HepG2 (cell line): Measurements from ENCODE around the gene SERPINA6. TPM values are rescaled to one million over a fixed set of nuclear protein-coding genes. Genes with fewer than 3 reads are reported as not detected.

Experiments
- ATAC-seq: fragments of 200-7000 bp; cut with Tn5 transposase; 3 replicates; pipeline ENCODE4 v1.9.1; 2020; ENCODE audit warnings: mild to moderate bottlenecking, moderate library complexity
- BruUV-seq: library from RNA; stranded (reverse); fragments of 400-500 nt; replicated peaks from 2 replicates; lab custom pipeline; 2021; lab: Mats Ljungman, UMichigan
- CTCF ChIA-PET: fragments of 300-600 bp; formaldehyde crosslinking; extraction: SDS; loops from one replicate; lab custom pipeline; 2021; ENCODE audit warnings: low total read pairs, inconsistent platforms, low intra/inter-chr PET ratio; lab: Yijun Ruan, JAX
- POLR2A ChIA-PET: fragments of 350-600 bp; sonication (Branson Sonifier 250); formaldehyde crosslinking; loops from one replicate; lab custom pipeline; 2020; ENCODE audit warnings: antibody characterized with exemption, inconsistent platforms; lab: Yijun Ruan, JAX
- DNase-seq: peaks from one replicate; pipeline ENCODE4 v3.0.0-alpha.2; 2015; ENCODE audit warnings: low spot score
- FAIRE-seq: peaks from 3 replicates; lab custom pipeline; 2011; peaks lifted over from hg19 to GRCh38; lab: Jason Lieb, UNC
- H2AFZ ChIP-seq: one replicate; pipeline ENCODE4 v1.6.1; 2011; ENCODE audit warnings: low read length, inconsistent platforms
- H3K27ac ChIP-seq: fragments of 300-600 bp; 3 replicates; pipeline ENCODE4 v1.8.0; 2011; ENCODE audit warnings: mixed run types, mild to moderate bottlenecking, mixed read lengths, low read length, inconsistent platforms; ENCODE audit not compliant: insufficient read depth; ENCODE audit errors: extremely low read length
- H3K27me3 ChIP-seq, 2 experiments: fragments of 200-600 bp in 1 of 2; 2 replicates in 1 of 2; 3 replicates in 1 of 2; pipeline versions ENCODE4 v1.6.0 to v1.8.0; 2011; ENCODE audit warnings: low read length in 2 of 2, mild to moderate bottlenecking in 2 of 2, moderate library complexity in 2 of 2, inconsistent platforms in 1 of 2; ENCODE audit not compliant: insufficient read depth in 2 of 2, control insufficient read depth in 1 of 2
- H3K36me3 ChIP-seq, 2 experiments: fragments of 200-600 bp in 1 of 2; replicated peaks in 1 of 2; 2 replicates in 1 of 2; 3 replicates in 1 of 2; pipeline versions ENCODE4 v1.5.1 to v1.8.0; 2011; ENCODE audit warnings: low read length in 2 of 2, inconsistent platforms in 1 of 2; ENCODE audit not compliant: insufficient read depth in 2 of 2, control insufficient read depth in 1 of 2
- H3K4me1 ChIP-seq: 2 replicates; pipeline ENCODE4 v1.5.1; 2012; ENCODE audit warnings: low read length, inconsistent platforms; ENCODE audit not compliant: insufficient read depth
- H3K4me2 ChIP-seq: 2 replicates; pipeline ENCODE4 v1.6.0; 2011; ENCODE audit warnings: low read depth, low read length, inconsistent platforms
- H3K4me3 ChIP-seq, 3 experiments: fragments of 200-600 bp in 1 of 3; sonication (generic), shearing (Covaris generic) in 1 of 3; replicated peaks in 1 of 3; 2 replicates each; pipeline ENCODE4 v1.5.1; 2011 to 2016; ENCODE audit warnings: low read length in 3 of 3, inconsistent platforms in 2 of 3, low read depth in 2 of 3, mild to moderate bottlenecking in 2 of 3, control low read depth in 1 of 3, mixed read lengths in 1 of 3; ENCODE audit not compliant: insufficient read depth in 1 of 3
- H3K79me2 ChIP-seq: one replicate; pipeline ENCODE4 v1.6.1; 2011; ENCODE audit warnings: low read length, inconsistent platforms; ENCODE audit not compliant: insufficient read depth
- H3K9ac ChIP-seq: 2 replicates; pipeline ENCODE4 v1.6.0; 2011; ENCODE audit warnings: mild to moderate bottlenecking, low read depth, low read length, inconsistent platforms; ENCODE audit not compliant: insufficient read depth
- H3K9me3 ChIP-seq: 2 replicates; pipeline ENCODE4 v1.5.1; 2012; ENCODE audit warnings: mild to moderate bottlenecking, low read length
- H4K20me1 ChIP-seq: 2 replicates; pipeline ENCODE4 v1.6.0; 2011; ENCODE audit warnings: inconsistent platforms, mild to moderate bottlenecking, low read length, moderate library complexity; ENCODE audit not compliant: insufficient read depth
- BCL3 ChIP-seq: sonication (generic); formaldehyde crosslinking; IDR thresholded peaks from 2 replicates; pipeline ENCODE4 v1.5.1; 2020; ENCODE audit warnings: mild to moderate bottlenecking, missing genetic modification reagents, moderate library complexity
- FUBP1 ChIP-seq: sonication (generic); formaldehyde crosslinking; IDR thresholded peaks from 2 replicates; pipeline ENCODE4 v1.5.1; 2020; ENCODE audit warnings: missing genetic modification reagents, mild to moderate bottlenecking, borderline replicate concordance
- HOMEZ ChIP-seq: IDR thresholded peaks from 2 replicates; pipeline ENCODE4 v1.6.1; 2016; ENCODE audit warnings: low read depth
- MAX ChIP-seq: IDR thresholded peaks from 2 replicates; pipeline ENCODE4 v1.6.1; 2012; ENCODE audit warnings: inconsistent platforms
- MYNN ChIP-seq: sonication (generic); formaldehyde crosslinking; IDR thresholded peaks from 2 replicates; pipeline ENCODE4 v1.4.0; 2020; ENCODE audit warnings: mild to moderate bottlenecking, low read depth, missing genetic modification reagents
- RARA ChIP-seq: IDR thresholded peaks from 2 replicates; pipeline ENCODE4 v1.6.1; 2016; ENCODE audit warnings: missing genetic modification reagents, missing compliant biosample characterization
- SETDB1 ChIP-seq: sonication (generic); formaldehyde crosslinking; IDR thresholded peaks from 2 replicates; pipeline ENCODE4 v1.5.1; 2020; ENCODE audit warnings: missing genetic modification reagents, mild to moderate bottlenecking, borderline replicate concordance
- SRF ChIP-seq: IDR thresholded peaks from 2 replicates; pipeline ENCODE4 v1.6.1; 2011; ENCODE audit warnings: mild to moderate bottlenecking, low read depth, low read length, moderate library complexity
- TFAP4 ChIP-seq: sonication (generic); IDR thresholded peaks from 2 replicates; pipeline ENCODE4 v1.6.1; 2016; ENCODE audit warnings: low read depth, borderline replicate concordance
- ZMYM4 ChIP-seq: sonication (generic); formaldehyde crosslinking; IDR thresholded peaks from 2 replicates; pipeline ENCODE4 v1.8.1; 2023; ENCODE audit warnings: mild to moderate bottlenecking, missing genetic modification reagents
- ZNF337 ChIP-seq: sonication (generic); formaldehyde crosslinking; IDR thresholded peaks from 2 replicates; pipeline ENCODE4 v1.5.1; 2020; ENCODE audit warnings: missing genetic modification reagents, low read depth, mild to moderate bottlenecking, borderline replicate concordance
- ZNF512B ChIP-seq: sonication (generic); formaldehyde crosslinking; IDR thresholded peaks from 2 replicates; pipeline ENCODE4 v1.5.1; 2020; ENCODE audit warnings: missing genetic modification reagents, mild to moderate bottlenecking, borderline replicate concordance
- WGBS: methylation state at CpG from one replicate; pipeline ENCODE4 v1.1.6; 2017; ENCODE audit warnings: low lambda C conversion rate; 5-methylcytosine and 5-hydroxymethylcytosine counted together
- in situ Hi-C: cut with HindIII; loops from 2 replicates; pipeline ENCODE4 v1.10.0; 2017; ENCODE audit warnings: low pct_unique_long_range_greater_than_20kb; ENCODE audit not compliant: extremely low pct_ligation_motif_present
- intact Hi-C: fragments of 100-400 bp; cut with micrococcal nuclease; formaldehyde crosslinking; loops from one replicate; pipeline ENCODE4 v1.10.0; 2022; ENCODE audit not compliant: unreplicated experiment
- polyA plus RNA-seq, 8 experiments: library from polyadenylated mRNA; depleted of rRNA in 3 of 8; stranded (reverse) in 7 of 8; unstranded in 1 of 8; fragments of >200 nt; fragmentation: Illumina TruSeq in 4 of 8; extraction: Trizol in 4 of 8; gene quantifications; 2 replicates each; pipeline versions ENCODE4 v1.2.1 to v1.2.3, GENCODE V29; 2011 to 2016; ENCODE audit warnings: low read depth in 4 of 8, missing spikeins in 1 of 8, mixed read lengths in 1 of 8; ENCODE audit not compliant: insufficient read depth in 1 of 8
- total RNA-seq, 5 experiments: library from RNA; depleted of rRNA; stranded (reverse); fragments of >200 nt; fragmentation: Illumina TruSeq; extraction: Trizol; gene quantifications; 2 replicates each; pipeline ENCODE4 v1.2.3, GENCODE V29; 2016; ENCODE audit warnings: low read depth in 1 of 5

The SERPINA6 gene
- total and polyA plus RNA-seq, 2 of the 13 experiments (the other 11 are each of a cell fraction or from before 2014, with no cell fraction given) = 260 to 333 TPM

GRCh38 chr14:94316692-94317091 lies 6.4 kb downstream of the SERPINA6 start:
- in situ Hi-C loops = no loop called here
- TF ChIP-seq RARA = 0 out of 2 replicates have a peak, but pooled peaks have one; percentile 1
- no peak for TF ChIP-seq SETDB1
- TF ChIP-seq ZMYM4 (CRISPR knock-in tag) = 0 out of 2 replicates have a peak, but pooled peaks have one; percentile 2
- TF ChIP-seq MAX = no peak
- no peak for TF ChIP-seq FUBP1
- TF ChIP-seq ZNF512B (CRISPR knock-in tag) = no peak
- TF ChIP-seq TFAP4 = peak; percentile 28; the same call in 1 of the 2 replicates
- no peak for TF ChIP-seq BCL3 (CRISPR knock-in tag)
- 0 out of 2 replicates have a peak, but pooled peaks have one; percentile 3 for TF ChIP-seq HOMEZ (CRISPR knock-in tag)
- TF ChIP-seq MYNN (CRISPR knock-in tag) = no peak
- no peak for TF ChIP-seq ZNF337 (CRISPR knock-in tag)
- peak; percentile 89; the same call in 1 of the 2 replicates for TF ChIP-seq SRF

More at GRCh38 chr14:94316692-94317091, 6.4 kb downstream of the SERPINA6 start:
- ATAC-seq = no peak
- Histone ChIP-seq H3K9ac (0 out of 2 replicates have a peak overlapping the region, but pooled peaks have one; percentile 15), H2AFZ (no peak overlapping the region), H3K4me2 (peak overlapping the region; percentile 70), H3K9me3 (no peaks in the 10 kb centered on the region), H3K4me1 (peaks cover 92% of the 10 kb centered on the region), H3K36me3 (peaks cover 14 to 31% of the 10 kb centered on the region in 2 experiments), H3K79me2 (peaks cover 83% of the 10 kb centered on the region), H4K20me1 (peaks cover 6% of the 10 kb centered on the region; the same call in 1 of the 2 replicates), H3K27me3 (no peaks in the 10 kb centered on the region), H3K27ac (peak overlapping the region; percentile 63), H3K4me3 (peak overlapping the region in 1 of 3 experiments; percentile 25; a peak in 2 of 6 replicates)
- no TSS peak for BruUV-seq
- ChIA-PET CTCF (no interaction called here), POLR2A (interaction anchor here (0.8 to 2.4 kb wide), 20 partner anchors 11 to 288 kb away, joined by 3 to 22 read pairs (median 4); partner anchors contain the start of genes PPP4R4, SERPINA1 and SERPINA10)
- intact Hi-C loops = no loop called here
- WGBS = 0% methylated on average over 1 of the region's 1 CpG
- no peak for DNase-seq
- FAIRE-seq = no peak
